Activated naive CD4-positive, alpha-beta T cell treated with anti-CD3 and anti-CD28 coated beads, Interleukin-2, amount 10 ng/mL, durations not matched to agents 7 days and 5 days (primary cell): Measurements from ENCODE around the gene ABI1.

Experiments
- CTCF ChIA-PET: fragments of 350-600 bp; sonication (Branson Sonifier 250); formaldehyde crosslinking; loops from one replicate; lab custom pipeline; 2021; ENCODE audit warnings: antibody characterized with exemption; lab: Charles Lee
- DNase-seq: peaks from one replicate; pipeline ENCODE4 v3.0.0-alpha.2; 2020
- H3K27ac Mint-ChIP-seq: one replicate; pipeline ENCODE4 v1.8.0; 2021; ENCODE audit warnings: mild to moderate bottlenecking, moderate library complexity, mixed read lengths
- H3K27me3 Mint-ChIP-seq: one replicate; pipeline ENCODE4 v1.8.0; 2021; ENCODE audit warnings: mild to moderate bottlenecking, mixed read lengths
- H3K36me3 Mint-ChIP-seq: one replicate; pipeline ENCODE4 v1.8.0; 2021; ENCODE audit warnings: mixed read lengths
- H3K4me1 Mint-ChIP-seq: one replicate; pipeline ENCODE4 v1.8.0; 2021; ENCODE audit warnings: mixed read lengths
- H3K4me3 Mint-ChIP-seq: one replicate; pipeline ENCODE4 v1.8.0; 2021; ENCODE audit warnings: mild to moderate bottlenecking, moderate library complexity, mixed read lengths
- H3K9me3 Mint-ChIP-seq: one replicate; pipeline ENCODE4 v1.8.0; 2021; ENCODE audit warnings: mixed read lengths

The ABI1 gene

DNA sequence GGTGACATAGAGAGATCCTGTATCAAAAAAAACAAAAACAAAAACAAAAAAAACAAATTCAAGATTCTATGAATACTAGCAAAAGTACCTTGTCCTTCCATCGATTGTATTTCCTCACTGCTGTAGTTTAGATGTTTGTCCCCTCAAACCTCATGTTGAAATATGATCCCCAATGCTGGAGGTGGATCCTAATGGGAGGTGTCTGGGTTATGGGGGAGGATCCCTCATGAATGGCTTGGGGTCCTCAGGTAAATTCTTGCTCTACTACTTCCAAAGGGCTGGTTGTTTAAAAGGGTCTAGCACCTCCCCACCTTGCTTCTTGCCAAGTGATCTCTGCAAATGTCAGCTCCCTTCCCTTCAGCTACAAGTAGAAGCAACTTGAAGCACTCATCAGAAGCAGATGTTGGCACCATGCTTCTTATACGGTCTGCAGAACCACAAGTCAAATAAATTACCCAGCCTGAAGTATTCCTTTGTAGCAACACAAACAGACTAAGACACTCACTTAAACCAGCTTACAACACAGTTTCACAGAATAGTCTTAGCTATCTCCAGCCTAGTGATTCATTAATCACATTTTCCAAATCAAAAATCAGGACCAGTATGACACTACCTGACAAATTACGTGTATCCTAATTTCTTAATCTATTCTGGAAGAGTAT, 20.7 kb downstream of the ABI1 start:
- Mint-ChIP-seq H3K27me3 (no peaks in the 10 kb centered on the region), H3K4me3 (no peak overlapping the region), H3K36me3 (peaks cover 39% of the 10 kb centered on the region), H3K9me3 (peaks cover 7% of the 10 kb centered on the region), H3K27ac (no peak overlapping the region), H3K4me1 (peaks cover 30% of the 10 kb centered on the region)
- CTCF ChIA-PET: no interaction called here
- DNase-seq: no peak

DNA sequence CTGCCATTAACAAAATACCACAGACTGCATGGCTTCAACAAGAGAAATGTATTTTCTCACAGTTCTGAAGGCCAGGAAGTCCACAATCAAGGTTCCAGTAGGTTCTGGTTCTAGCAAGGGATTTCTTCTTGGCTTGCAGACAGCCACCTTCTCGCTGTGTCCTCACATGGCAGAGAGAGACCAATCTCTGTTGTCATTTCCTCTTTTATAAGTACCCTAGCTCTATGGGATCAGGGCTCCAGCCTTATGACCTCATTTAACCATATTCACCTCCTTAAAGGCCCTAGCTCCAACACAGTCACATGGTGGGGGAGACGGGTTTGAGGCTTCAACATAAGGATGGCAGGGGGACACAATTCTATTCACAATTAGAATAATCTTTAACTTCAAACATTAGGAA, 23.6 kb downstream of the ABI1 start:
- CTCF ChIA-PET: interaction anchor here (0.9 to 1.0 kb wide), 2 partner anchors 25 to 33 kb away, joined by 3 to 9 read pairs; no protein-coding TSS in a partner anchor
- Mint-ChIP-seq H3K9me3 (peaks cover 5% of the 10 kb centered on the region), H3K4me1 (peaks cover 25% of the 10 kb centered on the region), H3K27me3 (no peaks in the 10 kb centered on the region), H3K4me3 (no peak overlapping the region), H3K27ac (no peak overlapping the region), H3K36me3 (peaks cover 37% of the 10 kb centered on the region)
- no peak for DNase-seq

DNA sequence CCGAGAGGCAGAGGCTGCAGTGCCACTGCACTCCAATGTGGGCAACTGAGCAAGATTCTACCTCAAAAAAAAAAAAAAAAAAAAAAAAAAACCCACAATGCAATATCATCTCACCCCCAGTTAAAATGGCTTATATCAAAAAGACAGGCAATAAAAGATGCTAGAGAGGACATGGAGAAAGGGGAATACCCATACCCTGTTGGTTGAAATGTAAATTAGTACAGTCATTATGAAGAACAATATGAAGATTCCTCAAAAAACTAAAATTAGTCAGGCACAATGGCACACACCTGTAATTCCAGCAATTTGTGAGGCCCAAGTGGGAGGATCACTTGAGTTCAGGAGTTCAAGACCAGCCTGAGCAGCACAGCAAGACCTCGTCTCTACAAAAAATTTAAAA, 25.7 kb downstream of the ABI1 start:
- H3K4me1 Mint-ChIP-seq: peaks cover 33% of the 10 kb centered on the region
- H3K4me3 Mint-ChIP-seq: no peak overlapping the region
- CTCF ChIA-PET: no interaction called here
- H3K27me3 Mint-ChIP-seq: no peaks in the 10 kb centered on the region
- no peak overlapping the region for H3K27ac Mint-ChIP-seq
- peaks cover 8% of the 10 kb centered on the region for H3K9me3 Mint-ChIP-seq
- DNase-seq: no peak
- H3K36me3 Mint-ChIP-seq: peaks cover 43% of the 10 kb centered on the region

DNA sequence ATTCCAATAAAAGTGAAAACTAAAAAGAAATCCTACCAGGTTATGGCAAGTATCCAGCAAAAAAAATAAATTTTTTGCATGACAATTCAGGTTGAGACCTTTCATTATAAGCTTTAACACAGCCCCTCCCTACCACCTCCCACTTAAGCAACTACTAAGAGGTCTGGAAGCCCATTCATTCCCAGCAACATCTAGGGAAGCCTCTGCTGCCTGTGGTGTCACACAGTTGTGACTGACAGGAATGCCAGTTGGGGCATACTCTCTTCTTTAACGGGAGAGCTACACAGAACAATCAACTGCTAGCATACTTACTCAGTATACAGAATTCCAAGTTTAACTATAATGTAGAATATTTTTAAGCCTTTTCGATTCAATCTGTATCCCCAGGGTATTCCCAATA, 27.8 kb downstream of the ABI1 start:
- CTCF ChIA-PET: interaction anchor here (1.9 kb wide), 1 partner anchor 12 kb away, joined by 7 read pairs; no protein-coding TSS in a partner anchor
- Mint-ChIP-seq H3K27ac (no peak overlapping the region), H3K9me3 (peaks cover 8% of the 10 kb centered on the region), H3K36me3 (peaks cover 33% of the 10 kb centered on the region), H3K27me3 (no peaks in the 10 kb centered on the region), H3K4me1 (peaks cover 34% of the 10 kb centered on the region), H3K4me3 (no peak overlapping the region)
- DNase-seq: no peak

- Mint-ChIP-seq H3K9me3 (peaks cover 8% of the 10 kb centered on the region), H3K36me3 (peaks cover 33% of the 10 kb centered on the region), H3K27ac (no peak overlapping the region), H3K4me1 (peaks cover 35% of the 10 kb centered on the region), H3K27me3 (no peaks in the 10 kb centered on the region), H3K4me3 (no peak overlapping the region)
- DNase-seq: no peak
- CTCF ChIA-PET: interaction anchor here (0.9 kb wide), 1 partner anchor 12 kb away, joined by 3 read pairs; no protein-coding TSS in a partner anchor
Observed at GRCh38 chr10:26831936-26832335, 28.8 kb downstream of the ABI1 start.

GRCh38 chr10:26829810-26830515, 30.8 kb downstream of the ABI1 start:
- Mint-ChIP-seq H3K27me3 (no peaks in the 10 kb centered on the region), H3K36me3 (peaks cover 27% of the 10 kb centered on the region), H3K9me3 (peaks cover 3% of the 10 kb centered on the region), H3K4me1 (peaks cover 34% of the 10 kb centered on the region), H3K4me3 (no peak overlapping the region), H3K27ac (peak overlapping the region; percentile 19)
- no peak for DNase-seq
- CTCF ChIA-PET: interaction anchor here (1.3 kb wide), 1 partner anchor 19 kb away, joined by 3 read pairs; no protein-coding TSS in a partner anchor

GRCh38 chr10:26824015-26824690, 36.6 kb downstream of the ABI1 start:
- no peak overlapping the region for H3K4me3 Mint-ChIP-seq
- no peak for DNase-seq
- CTCF ChIA-PET: no interaction called here
- no peaks in the 10 kb centered on the region for H3K9me3 Mint-ChIP-seq
- no peak overlapping the region for H3K27ac Mint-ChIP-seq
- peaks cover 12% of the 10 kb centered on the region for H3K4me1 Mint-ChIP-seq
- no peaks in the 10 kb centered on the region for H3K27me3 Mint-ChIP-seq
- H3K36me3 Mint-ChIP-seq: peaks cover 32% of the 10 kb centered on the region

DNA sequence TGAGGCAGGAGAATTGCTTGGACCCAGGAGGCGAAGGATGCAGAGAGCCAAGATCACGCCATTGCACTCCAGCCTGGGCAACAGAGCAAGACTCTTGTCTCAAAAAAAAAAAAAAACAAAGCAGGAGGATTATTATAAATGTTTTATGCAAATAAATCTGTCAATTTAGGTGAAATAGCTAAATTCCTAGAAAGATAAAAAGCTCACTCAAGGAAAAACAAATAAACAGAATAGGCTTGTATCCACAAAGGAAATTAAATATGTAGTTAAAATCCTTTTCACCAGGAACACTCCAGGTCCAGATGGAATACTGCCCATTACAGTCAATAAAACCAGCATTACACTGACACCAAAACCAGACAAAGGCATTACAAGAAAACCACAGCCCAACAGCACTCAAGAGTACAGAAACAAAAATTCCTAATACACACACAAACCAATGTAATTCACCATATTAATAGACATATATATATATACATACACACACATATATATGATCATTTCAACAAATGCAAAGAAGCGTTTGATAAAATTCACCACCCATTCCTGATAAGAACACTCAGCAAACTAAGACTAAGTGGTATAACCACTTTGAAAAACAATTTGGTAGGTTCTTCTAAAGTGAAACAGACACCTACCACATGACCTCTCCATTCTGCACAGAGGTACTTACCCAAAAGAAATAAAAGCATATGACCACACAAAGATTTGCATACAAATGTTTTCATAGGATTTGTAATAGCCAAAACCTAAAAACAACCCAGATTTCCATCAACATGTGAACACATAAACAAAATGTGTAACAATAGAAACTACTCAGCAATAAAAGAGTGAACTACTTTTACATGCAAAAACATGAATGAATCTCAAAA, 38.8 kb downstream of the ABI1 start:
- CTCF ChIA-PET: interaction anchor here (0.7 kb wide), 1 partner anchor 42 kb away, joined by 3 read pairs; no protein-coding TSS in a partner anchor
- Mint-ChIP-seq H3K27me3 (no peaks in the 10 kb centered on the region), H3K4me3 (no peak overlapping the region), H3K36me3 (peaks cover 44% of the 10 kb centered on the region), H3K27ac (no peak overlapping the region), H3K4me1 (peaks cover 5% of the 10 kb centered on the region), H3K9me3 (no peaks in the 10 kb centered on the region)
- DNase-seq: no peak

- no peak overlapping the region for H3K4me3 Mint-ChIP-seq
- CTCF ChIA-PET: no interaction called here
- H3K27me3 Mint-ChIP-seq: no peaks in the 10 kb centered on the region
- H3K36me3 Mint-ChIP-seq: peaks cover 33% of the 10 kb centered on the region
- H3K27ac Mint-ChIP-seq: no peak overlapping the region
- peaks cover 3% of the 10 kb centered on the region for H3K9me3 Mint-ChIP-seq
- H3K4me1 Mint-ChIP-seq: no peaks in the 10 kb centered on the region
- no peak for DNase-seq
Observed at GRCh38 chr10:26815500-26815899, 45.3 kb downstream of the ABI1 start.

DNA sequence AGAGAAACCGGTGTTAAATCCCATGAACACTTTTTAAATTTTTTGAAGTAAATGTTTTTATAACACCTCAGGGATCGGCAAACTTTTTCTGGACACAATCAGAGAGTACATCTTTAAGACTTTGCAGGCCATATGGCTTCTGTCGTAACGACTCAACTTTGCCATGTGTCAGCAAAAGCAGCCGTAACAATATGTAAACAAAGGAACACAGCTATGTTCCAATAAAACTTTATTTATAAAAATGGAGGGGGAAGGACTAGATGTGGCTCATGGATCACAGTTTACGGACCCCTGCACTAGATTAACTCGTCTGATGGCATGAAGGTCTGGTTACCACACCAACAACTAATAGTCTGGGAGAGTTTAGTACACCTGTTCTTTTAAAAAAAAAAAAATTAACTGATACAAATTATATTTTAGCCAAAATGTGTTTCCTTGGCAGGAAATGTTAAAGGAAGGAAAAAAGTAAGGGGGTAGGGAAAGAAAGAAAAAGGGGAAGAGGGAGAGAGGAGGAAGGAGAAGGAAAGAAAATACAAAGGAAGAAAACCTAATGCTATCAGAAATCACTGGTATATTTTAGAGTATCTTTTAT, 50.2 kb downstream of the ABI1 start:
- Mint-ChIP-seq H3K27ac (no peak overlapping the region), H3K4me1 (peaks cover 17% of the 10 kb centered on the region), H3K4me3 (no peak overlapping the region), H3K27me3 (no peaks in the 10 kb centered on the region), H3K9me3 (peaks cover 3% of the 10 kb centered on the region), H3K36me3 (peaks cover 15% of the 10 kb centered on the region)
- no peak for DNase-seq
- CTCF ChIA-PET: interaction anchor here (1.1 kb wide), 1 partner anchor 20 kb away, joined by 3 read pairs; no protein-coding TSS in a partner anchor

DNA sequence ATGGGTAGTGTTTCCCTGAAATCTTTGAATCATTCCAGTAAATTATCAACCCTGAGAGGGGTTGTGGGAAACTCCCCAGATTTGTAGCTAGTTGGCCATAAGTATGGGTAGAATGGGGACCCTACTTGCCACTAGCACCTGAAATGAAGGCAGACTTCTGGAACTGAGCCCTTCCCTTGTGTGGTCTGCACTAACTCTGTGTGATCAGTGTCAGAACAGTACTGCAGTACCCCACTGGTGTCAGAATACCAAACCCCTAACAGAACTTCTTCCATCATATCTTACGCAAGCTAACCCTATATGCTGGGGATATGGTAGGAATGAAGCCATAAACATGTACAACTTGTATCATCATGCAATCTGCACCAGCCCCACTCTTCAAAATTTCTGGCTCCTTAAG, 50.8 kb downstream of the ABI1 start:
- H3K36me3 Mint-ChIP-seq: peaks cover 17% of the 10 kb centered on the region
- peaks cover 23% of the 10 kb centered on the region for H3K4me1 Mint-ChIP-seq
- CTCF ChIA-PET: no interaction called here
- H3K27me3 Mint-ChIP-seq: no peaks in the 10 kb centered on the region
- DNase-seq: no peak
- H3K4me3 Mint-ChIP-seq: no peak overlapping the region
- peaks cover 3% of the 10 kb centered on the region for H3K9me3 Mint-ChIP-seq
- H3K27ac Mint-ChIP-seq: no peak overlapping the region

GRCh38 chr10:26807532-26807931, 53.2 kb downstream of the ABI1 start:
- H3K36me3 Mint-ChIP-seq: peaks cover 17% of the 10 kb centered on the region
- H3K27me3 Mint-ChIP-seq: no peaks in the 10 kb centered on the region
- H3K4me3 Mint-ChIP-seq: no peak overlapping the region

GRCh38 chr10:26806557-26806956, 54.2 kb downstream of the ABI1 start:
- no peak overlapping the region for H3K4me3 Mint-ChIP-seq
- H3K27me3 Mint-ChIP-seq: no peaks in the 10 kb centered on the region
- peaks cover 13% of the 10 kb centered on the region for H3K36me3 Mint-ChIP-seq
- CTCF ChIA-PET: no interaction called here
- no peaks in the 10 kb centered on the region for H3K9me3 Mint-ChIP-seq
- H3K4me1 Mint-ChIP-seq: peaks cover 34% of the 10 kb centered on the region
- DNase-seq: no peak
- H3K27ac Mint-ChIP-seq: no peak overlapping the region

More at GRCh38 chr10:26807532-26807931, 53.2 kb downstream of the ABI1 start:
- Mint-ChIP-seq H3K27ac (no peak overlapping the region), H3K4me1 (peaks cover 34% of the 10 kb centered on the region), H3K9me3 (no peaks in the 10 kb centered on the region)
- DNase-seq: no peak
- CTCF ChIA-PET: no interaction called here
